Measurements from ENCODE around the gene ADGRL3.

The ADGRL3 gene

GRCh38 chr4:61200187-61200915 is at the start of gene ADGRL3:
TSS of gene ADGRL3 (plus strand) at chr4:61200326.
- Histone ChIP-seq H3K4me1 (no peaks in the 10 kb centered on the region), H3K9me3 (peaks cover 33% of the 10 kb centered on the region), H3K9ac (no peak within 1 kb of the TSS), H3K27me3 (no peaks in the 10 kb centered on the region), H3K36me3 (no peaks in the 10 kb centered on the region), H3K27ac (no peak within 1 kb of the TSS), H3K4me3 (0 out of 2 replicates have a peak within 1 kb of the TSS, but pooled peaks have one; percentile 22), H4K20me1 (no peaks in the 10 kb centered on the region), H3K4me2 (no peak within 1 kb of the TSS)
- TF ChIP-seq Cebpa-rat (IDR thresholded peaks at IDR 0.05), result no peak

- Histone ChIP-seq H3K27ac (no peak overlapping the region), H3K36me3 (no peaks in the 10 kb centered on the region), H3K27me3 (no peaks in the 10 kb centered on the region), H3K9ac (no peak overlapping the region), H3K4me1 (no peaks in the 10 kb centered on the region), H4K20me1 (no peaks in the 10 kb centered on the region), H3K9me3 (no peaks in the 10 kb centered on the region), H3K4me2 (no peak overlapping the region), H3K4me3 (no peak overlapping the region)
- no peak for TF ChIP-seq Cebpa-rat (IDR thresholded peaks at IDR 0.05)
These were observed 47.7 kb upstream of the ADGRL3 start for GRCh38 chr4:61152433-61152832.

- Histone ChIP-seq H3K9me3 (no peaks in the 10 kb centered on the region), H3K4me3 (no peak overlapping the region), H4K20me1 (no peaks in the 10 kb centered on the region), H3K9ac (no peak overlapping the region), H3K4me2 (no peak overlapping the region), H3K36me3 (no peaks in the 10 kb centered on the region), H3K27ac (no peak overlapping the region), H3K27me3 (no peaks in the 10 kb centered on the region), H3K4me1 (no peaks in the 10 kb centered on the region)
- TF ChIP-seq Cebpa-rat (IDR thresholded peaks at IDR 0.05), result no peak
These were observed 39.6 kb upstream of the ADGRL3 start for GRCh38 chr4:61160478-61160877.

GRCh38 chr4:61162116-61162515 is 38.0 kb upstream of the ADGRL3 start:
- Histone ChIP-seq H4K20me1 (no peaks in the 10 kb centered on the region), H3K9ac (no peak overlapping the region), H3K4me2 (no peak overlapping the region), H3K27me3 (no peaks in the 10 kb centered on the region), H3K4me1 (no peaks in the 10 kb centered on the region), H3K36me3 (no peaks in the 10 kb centered on the region), H3K4me3 (no peak overlapping the region), H3K9me3 (no peaks in the 10 kb centered on the region), H3K27ac (no peak overlapping the region)
- TF ChIP-seq Cebpa-rat (IDR thresholded peaks at IDR 0.05), result no peak

GRCh38 chr4:61173799-61174198 is 26.3 kb upstream of the ADGRL3 start:
- no peaks in the 10 kb centered on the region for H3K9me3 ChIP-seq
- H3K4me3 ChIP-seq, result no peak overlapping the region
- H3K4me2 ChIP-seq, result no peak overlapping the region
- no peaks in the 10 kb centered on the region for H3K27me3 ChIP-seq
- TF ChIP-seq Cebpa-rat (IDR thresholded peaks at IDR 0.05), result no peak
- H3K27ac ChIP-seq, result no peak overlapping the region
- no peaks in the 10 kb centered on the region for H3K36me3 ChIP-seq
- H3K9ac ChIP-seq, result no peak overlapping the region
- no peaks in the 10 kb centered on the region for H3K4me1 ChIP-seq
- no peaks in the 10 kb centered on the region for H4K20me1 ChIP-seq

GRCh38 chr4:61175495-61175894 is 24.6 kb upstream of the ADGRL3 start:
- no peak overlapping the region for H3K9ac ChIP-seq
- H3K27me3 ChIP-seq, result no peaks in the 10 kb centered on the region
- no peaks in the 10 kb centered on the region for H4K20me1 ChIP-seq
- no peak for TF ChIP-seq Cebpa-rat (IDR thresholded peaks at IDR 0.05)
- no peaks in the 10 kb centered on the region for H3K36me3 ChIP-seq
- H3K4me2 ChIP-seq, result no peak overlapping the region
- H3K9me3 ChIP-seq, result no peaks in the 10 kb centered on the region
- H3K4me3 ChIP-seq, result no peak overlapping the region
- no peaks in the 10 kb centered on the region for H3K4me1 ChIP-seq
- H3K27ac ChIP-seq, result no peak overlapping the region

- H3K4me2 ChIP-seq, result no peak overlapping the region
- H4K20me1 ChIP-seq, result no peaks in the 10 kb centered on the region
- H3K27me3 ChIP-seq, result no peaks in the 10 kb centered on the region
- no peak overlapping the region for H3K27ac ChIP-seq
- H3K9me3 ChIP-seq, result no peaks in the 10 kb centered on the region
- no peak for TF ChIP-seq Cebpa-rat (IDR thresholded peaks at IDR 0.05)
- H3K9ac ChIP-seq, result no peak overlapping the region
- H3K4me3 ChIP-seq, result no peak overlapping the region
- no peaks in the 10 kb centered on the region for H3K36me3 ChIP-seq
- no peaks in the 10 kb centered on the region for H3K4me1 ChIP-seq
These were observed 22.8 kb upstream of the ADGRL3 start for GRCh38 chr4:61177367-61177766.

GRCh38 chr4:61180405-61180804 is 19.7 kb upstream of the ADGRL3 start:
- H3K9me3 ChIP-seq, result no peaks in the 10 kb centered on the region
- no peaks in the 10 kb centered on the region for H3K36me3 ChIP-seq
- H3K9ac ChIP-seq, result no peak overlapping the region

GRCh38 chr4:61182915-61183314 is 17.2 kb upstream of the ADGRL3 start:
- Histone ChIP-seq H3K4me2 (no peak overlapping the region), H3K27ac (no peak overlapping the region), H3K9me3 (no peaks in the 10 kb centered on the region), H3K9ac (no peak overlapping the region), H3K36me3 (no peaks in the 10 kb centered on the region), H3K4me1 (no peaks in the 10 kb centered on the region), H3K27me3 (no peaks in the 10 kb centered on the region), H3K4me3 (no peak overlapping the region), H4K20me1 (no peaks in the 10 kb centered on the region)
- no peak for TF ChIP-seq Cebpa-rat (IDR thresholded peaks at IDR 0.05)

More at GRCh38 chr4:61180405-61180804, 19.7 kb upstream of the ADGRL3 start:
- Histone ChIP-seq H3K27me3 (no peaks in the 10 kb centered on the region), H3K27ac (no peak overlapping the region), H3K4me1 (no peaks in the 10 kb centered on the region), H4K20me1 (no peaks in the 10 kb centered on the region), H3K4me3 (no peak overlapping the region), H3K4me2 (no peak overlapping the region)
- no peak for TF ChIP-seq Cebpa-rat (IDR thresholded peaks at IDR 0.05)

GRCh38 chr4:61185288-61185687 is 14.8 kb upstream of the ADGRL3 start:
- TF ChIP-seq Cebpa-rat (IDR thresholded peaks at IDR 0.05), result no peak

More at GRCh38 chr4:61185288-61185687, 14.8 kb upstream of the ADGRL3 start:
- Histone ChIP-seq H3K27ac (no peak overlapping the region), H3K36me3 (no peaks in the 10 kb centered on the region), H3K9me3 (no peaks in the 10 kb centered on the region), H3K9ac (no peak overlapping the region), H3K27me3 (no peaks in the 10 kb centered on the region), H3K4me2 (no peak overlapping the region), H4K20me1 (no peaks in the 10 kb centered on the region), H3K4me3 (no peak overlapping the region), H3K4me1 (no peaks in the 10 kb centered on the region)

Data from BLaER1 (cell line).